AG04450 (cell line): Measurements from ENCODE around the gene CDC42EP1. TPM values are rescaled to one million over a fixed set of nuclear protein-coding genes. Genes with fewer than 3 reads are reported as not detected.

Experiments used
- CTCF ChIA-PET: fragments of 300-600, 350-600 bp; formaldehyde crosslinking; extraction: SDS; loops from one replicate; lab custom pipeline; 2022; ENCODE audit warnings: antibody characterized with exemption, inconsistent platforms; lab: Charles Lee
- POLR2A ChIA-PET: fragments of 350-600 bp; formaldehyde crosslinking; extraction: SDS; loops from one replicate; lab custom pipeline; 2021; ENCODE audit warnings: antibody characterized with exemption, inconsistent platforms; lab: Yijun Ruan, JAX
- DNase-seq: peaks from one replicate; pipeline ENCODE4 v3.0.0-alpha.2; 2011; ENCODE audit warnings: low read depth, low spot score
- H3K27ac ChIP-seq: one replicate; pipeline ENCODE4 v1.5.1; 2012; ENCODE audit warnings: low read depth, low read length, control low read depth
- H3K27me3 ChIP-seq: one replicate; pipeline ENCODE4 v1.6.0; 2012; ENCODE audit warnings: low read length; ENCODE audit not compliant: control insufficient read depth, insufficient read depth
- H3K4me3 ChIP-seq: 2 replicates; pipeline ENCODE4 v1.5.1; 2011; ENCODE audit warnings: mild to moderate bottlenecking, low read depth, low read length, control low read depth
- H3K9me3 ChIP-seq: 2 replicates; pipeline ENCODE4 v1.5.1; 2012; ENCODE audit warnings: low read length; ENCODE audit not compliant: control insufficient read depth, insufficient read depth
- CTCF ChIP-seq: IDR thresholded peaks from 2 replicates; pipeline ENCODE4 v1.5.1; 2011; ENCODE audit warnings: low read depth, low read length, control low read depth, inconsistent platforms
- polyA plus RNA-seq: library from polyadenylated mRNA; depleted of rRNA; stranded (reverse); fragments of >200 nt; gene quantifications from 2 replicates; pipeline ENCODE4 v1.2.3, GENCODE V29; 2011

The CDC42EP1 gene
- polyA plus RNA-seq, 1 experiment, result 13.0 TPM

GRCh38 chr22:37570661-37570976 is 10.3 kb downstream of the CDC42EP1 start:
- no peaks in the 10 kb centered on the region; the same call in 1 of the 2 replicates for H3K9me3 ChIP-seq
- no peak for TF ChIP-seq CTCF
- no peak overlapping the region for H3K27ac ChIP-seq
- ChIA-PET CTCF (interaction anchor here (1.4 to 12.0 kb wide), 3 partner anchors 9 to 25 kb away, joined by 4 to 375 read pairs (median 65); no protein-coding TSS in a partner anchor), POLR2A (interaction anchor here (1.2 kb wide), 1 partner anchor 20 kb away, joined by 4 read pairs; no protein-coding TSS in a partner anchor)
- H3K4me3 ChIP-seq, result no peak overlapping the region
- no peaks in the 10 kb centered on the region for H3K27me3 ChIP-seq
- no peak for DNase-seq

- Histone ChIP-seq H3K4me3 (no peak overlapping the region), H3K9me3 (no peaks in the 10 kb centered on the region; the same call in 1 of the 2 replicates), H3K27me3 (no peaks in the 10 kb centered on the region), H3K27ac (no peak overlapping the region)
- ChIA-PET POLR2A (interaction anchor here (1.2 kb wide), 1 partner anchor 19 kb away, joined by 4 read pairs; no protein-coding TSS in a partner anchor), CTCF (interaction anchor here (1.4 to 12.0 kb wide), 3 partner anchors 9 to 26 kb away, joined by 4 to 375 read pairs (median 65); no protein-coding TSS in a partner anchor)
- DNase-seq, result no peak
- TF ChIP-seq CTCF, result 0 out of 2 replicates have a peak, but pooled peaks have one; percentile 12
These were observed 11.1 kb downstream of the CDC42EP1 start for GRCh38 chr22:37571258-37571991.

- H3K27ac ChIP-seq, result no peak overlapping the region
- no peaks in the 10 kb centered on the region for H3K27me3 ChIP-seq
- ChIA-PET POLR2A (no interaction called here), CTCF (no interaction called here)
- no peak overlapping the region for H3K4me3 ChIP-seq
- H3K9me3 ChIP-seq, result no peaks in the 10 kb centered on the region; the same call in 1 of the 2 replicates
- no peak for DNase-seq
- no peak for TF ChIP-seq CTCF
These were observed 11.7 kb downstream of the CDC42EP1 start for GRCh38 chr22:37571992-37572373.

GRCh38 chr22:37575490-37576003 is 15.3 kb downstream of the CDC42EP1 start:
- no peak for TF ChIP-seq CTCF
- no peak for DNase-seq
- peaks cover 1% of the 10 kb centered on the region for H3K27me3 ChIP-seq
- no peaks in the 10 kb centered on the region for H3K9me3 ChIP-seq
- no peak overlapping the region for H3K27ac ChIP-seq
- ChIA-PET POLR2A (interaction anchor here (0.7 to 1.6 kb wide), 3 partner anchors 12 to 378 kb away, joined by 4 to 13 read pairs (median 9); partner anchors contain the start of gene POLR2F), CTCF (interaction anchor here (0.7 to 3.5 kb wide), 5 partner anchors 10 to 17 kb away, joined by 3 to 17 read pairs (median 5); no protein-coding TSS in a partner anchor)
- no peak overlapping the region for H3K4me3 ChIP-seq

- Histone ChIP-seq H3K27me3 (peaks cover 13% of the 10 kb centered on the region), H3K9me3 (no peaks in the 10 kb centered on the region), H3K4me3 (no peak overlapping the region), H3K27ac (no peak overlapping the region)
- ChIA-PET CTCF (interaction anchor here (1.3 kb wide), 1 partner anchor 14 kb away, joined by 5 read pairs; no protein-coding TSS in a partner anchor), POLR2A (interaction anchor here (4.5 kb wide), 1 partner anchor 13 kb away, joined by 29 read pairs; no protein-coding TSS in a partner anchor)
- DNase-seq, result no peak
- TF ChIP-seq CTCF, result no peak
These were observed 17.7 kb downstream of the CDC42EP1 start for GRCh38 chr22:37578002-37578401.
